Measurements from ENCODE around the gene OR52D1.

The OR52D1 gene

DNA sequence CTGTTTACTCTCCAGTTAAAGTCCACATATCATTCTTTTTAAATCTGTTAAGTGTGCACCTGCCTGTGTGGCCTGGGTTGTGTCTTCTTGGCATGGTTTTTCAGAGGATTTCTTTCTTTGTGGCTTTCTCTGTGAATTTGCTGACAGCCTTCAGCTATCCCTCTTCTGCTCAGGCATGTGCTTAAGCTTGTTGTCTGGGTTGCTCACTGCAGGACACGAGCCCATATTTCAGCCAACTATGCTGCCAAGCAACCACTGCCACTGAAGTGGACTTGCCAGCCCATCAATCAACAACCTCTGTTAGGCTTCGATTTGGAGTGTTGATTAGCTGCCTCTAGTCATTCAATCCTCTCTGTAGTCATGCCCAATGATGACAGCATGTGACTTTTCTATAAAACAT, 21.0 kb upstream of the OR52D1 start:
- Histone ChIP-seq H3F3A (ENCODE audit: low read depth) (no peaks in the 10 kb centered on the region), H3K36me3 (ENCODE audit: insufficient read depth, low read length) (no peaks in the 10 kb centered on the region), H3K4me1 (ENCODE audit: insufficient read depth, low read length, poor library complexity, severe bottlenecking) (no peaks in the 10 kb centered on the region), H4K20me1 (ENCODE audit: insufficient read depth, low read length, poor library complexity, severe bottlenecking) (no peaks in the 10 kb centered on the region), H2AFZ (ENCODE audit: low read length) (no peak overlapping the region), H3K4me2 (ENCODE audit: low read depth, low read length, poor library complexity, severe bottlenecking) (no peak overlapping the region), H3K79me2 (ENCODE audit: insufficient read depth, low read length) (no peaks in the 10 kb centered on the region), H3K9me2 (replicated peaks; ENCODE audit: low read depth, low read length) (no peaks in the 10 kb centered on the region), H3K9me3 (ENCODE audit: insufficient read depth, low read depth, low read length) (no peaks in the 10 kb centered on the region), H3K4me3 (ENCODE audit: low read length, poor library complexity, severe bottlenecking) (no peak overlapping the region), H3K27me3 (ENCODE audit: insufficient read depth, low read length, poor library complexity, severe bottlenecking) (no peaks in the 10 kb centered on the region), H3K9ac (ENCODE audit: low read depth, low read length, poor library complexity, severe bottlenecking) (no peak overlapping the region)
- TF ChIP-seq, protein P1, sequence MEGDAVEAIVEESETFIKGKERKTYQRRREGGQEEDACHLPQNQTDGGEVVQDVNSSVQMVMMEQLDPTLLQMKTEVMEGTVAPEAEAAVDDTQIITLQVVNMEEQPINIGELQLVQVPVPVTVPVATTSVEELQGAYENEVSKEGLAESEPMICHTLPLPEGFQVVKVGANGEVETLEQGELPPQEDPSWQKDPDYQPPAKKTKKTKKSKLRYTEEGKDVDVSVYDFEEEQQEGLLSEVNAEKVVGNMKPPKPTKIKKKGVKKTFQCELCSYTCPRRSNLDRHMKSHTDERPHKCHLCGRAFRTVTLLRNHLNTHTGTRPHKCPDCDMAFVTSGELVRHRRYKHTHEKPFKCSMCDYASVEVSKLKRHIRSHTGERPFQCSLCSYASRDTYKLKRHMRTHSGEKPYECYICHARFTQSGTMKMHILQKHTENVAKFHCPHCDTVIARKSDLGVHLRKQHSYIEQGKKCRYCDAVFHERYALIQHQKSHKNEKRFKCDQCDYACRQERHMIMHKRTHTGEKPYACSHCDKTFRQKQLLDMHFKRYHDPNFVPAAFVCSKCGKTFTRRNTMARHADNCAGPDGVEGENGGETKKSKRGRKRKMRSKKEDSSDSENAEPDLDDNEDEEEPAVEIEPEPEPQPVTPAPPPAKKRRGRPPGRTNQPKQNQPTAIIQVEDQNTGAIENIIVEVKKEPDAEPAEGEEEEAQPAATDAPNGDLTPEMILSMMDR (conservative IDR thresholded peaks at IDR 0.05; ENCODE audit: low read length), result no peak
- TF ChIP-seq EZH2phosphoT487 (IDR thresholded peaks at IDR 0.05; ENCODE audit: borderline replicate concordance), result no peak

GRCh38 chr11:5473921-5474320, 14.6 kb upstream of the OR52D1 start:
- TF ChIP-seq, protein P1 (conservative IDR thresholded peaks at IDR 0.05; ENCODE audit: low read length), result no peak
- TF ChIP-seq EZH2phosphoT487 (IDR thresholded peaks at IDR 0.05; ENCODE audit: borderline replicate concordance), result no peak

DNA sequence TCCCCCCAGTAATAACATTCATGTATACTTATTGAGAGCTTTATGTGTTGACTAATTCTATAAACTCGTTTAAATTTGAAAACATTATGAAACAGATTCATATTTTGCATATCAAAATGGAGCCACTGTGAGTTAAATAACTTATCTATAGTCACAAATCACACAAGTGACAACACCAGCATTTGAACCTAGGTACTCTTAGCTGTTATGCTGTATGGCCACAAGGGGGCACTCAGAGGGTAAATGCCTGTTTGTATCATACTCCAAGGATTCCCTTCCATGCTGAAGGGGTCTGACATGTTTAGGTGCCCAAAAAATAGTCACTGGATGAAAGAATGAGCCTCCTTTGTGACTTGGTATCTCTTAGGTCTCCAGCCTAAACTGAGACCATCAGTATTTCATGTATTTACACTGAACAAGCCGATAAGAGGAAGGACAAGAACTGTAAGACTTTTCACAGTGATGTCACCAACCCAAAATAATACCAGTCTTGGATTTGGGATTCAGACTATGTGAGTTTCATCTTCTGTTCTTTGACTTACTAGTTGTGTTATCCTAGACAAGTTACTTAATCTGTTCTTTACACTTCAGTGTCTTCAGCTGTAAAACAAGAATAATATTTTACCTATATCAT, 12.2 kb upstream of the OR52D1 start:
- no peak for TF ChIP-seq EZH2phosphoT487 (IDR thresholded peaks at IDR 0.05; ENCODE audit: borderline replicate concordance)
- TF ChIP-seq, protein P1 (conservative IDR thresholded peaks at IDR 0.05; ENCODE audit: low read length), result peak; percentile 90
- H3K36me3 ChIP-seq (ENCODE audit: insufficient read depth, low read length), result no peaks in the 10 kb centered on the region
- no peaks in the 10 kb centered on the region for H3K79me2 ChIP-seq (ENCODE audit: insufficient read depth, low read length)
- no peaks in the 10 kb centered on the region for H3K9me2 ChIP-seq (replicated peaks; ENCODE audit: low read depth, low read length)
- no peak overlapping the region for H3K4me3 ChIP-seq (ENCODE audit: low read length, poor library complexity, severe bottlenecking)
- no peak overlapping the region for H2AFZ ChIP-seq (ENCODE audit: low read length)
- no peak overlapping the region for H3K4me2 ChIP-seq (ENCODE audit: low read depth, low read length, poor library complexity, severe bottlenecking)
- no peaks in the 10 kb centered on the region for H3K9me3 ChIP-seq (ENCODE audit: insufficient read depth, low read depth, low read length)
- no peaks in the 10 kb centered on the region for H4K20me1 ChIP-seq (ENCODE audit: insufficient read depth, low read length, poor library complexity, severe bottlenecking)
- no peaks in the 10 kb centered on the region for H3K4me1 ChIP-seq (ENCODE audit: insufficient read depth, low read length, poor library complexity, severe bottlenecking)
- H3K9ac ChIP-seq (ENCODE audit: low read depth, low read length, poor library complexity, severe bottlenecking), result no peak overlapping the region
- H3K27me3 ChIP-seq (ENCODE audit: insufficient read depth, low read length, poor library complexity, severe bottlenecking), result no peaks in the 10 kb centered on the region
- H3F3A ChIP-seq (ENCODE audit: low read depth), result no peaks in the 10 kb centered on the region

More at GRCh38 chr11:5473921-5474320, 14.6 kb upstream of the OR52D1 start:
- no peak overlapping the region for H2AFZ ChIP-seq (ENCODE audit: low read length)
- H3K9me2 ChIP-seq (replicated peaks; ENCODE audit: low read depth, low read length), result no peaks in the 10 kb centered on the region
- H3K9me3 ChIP-seq (ENCODE audit: insufficient read depth, low read depth, low read length), result no peaks in the 10 kb centered on the region
- H3K27me3 ChIP-seq (ENCODE audit: insufficient read depth, low read length, poor library complexity, severe bottlenecking), result no peaks in the 10 kb centered on the region
- no peaks in the 10 kb centered on the region for H3K36me3 ChIP-seq (ENCODE audit: insufficient read depth, low read length)
- no peak overlapping the region for H3K4me2 ChIP-seq (ENCODE audit: low read depth, low read length, poor library complexity, severe bottlenecking)
- no peaks in the 10 kb centered on the region for H3K4me1 ChIP-seq (ENCODE audit: insufficient read depth, low read length, poor library complexity, severe bottlenecking)
- H3K9ac ChIP-seq (ENCODE audit: low read depth, low read length, poor library complexity, severe bottlenecking), result no peak overlapping the region
- H3F3A ChIP-seq (ENCODE audit: low read depth), result no peaks in the 10 kb centered on the region
- no peaks in the 10 kb centered on the region for H3K79me2 ChIP-seq (ENCODE audit: insufficient read depth, low read length)
- H4K20me1 ChIP-seq (ENCODE audit: insufficient read depth, low read length, poor library complexity, severe bottlenecking), result no peaks in the 10 kb centered on the region
- H3K4me3 ChIP-seq (ENCODE audit: low read length, poor library complexity, severe bottlenecking), result no peak overlapping the region
